NCI-H748 (cell line): ENCODE measurements around the gene SLC25A28.

ENCODE experiments used
- DNase-seq: peaks from one replicate; lab custom pipeline; 2025; ENCODE audit not compliant: unreplicated experiment; lab: John Stamatoyannopoulos, UW

The SLC25A28 gene

DNA sequence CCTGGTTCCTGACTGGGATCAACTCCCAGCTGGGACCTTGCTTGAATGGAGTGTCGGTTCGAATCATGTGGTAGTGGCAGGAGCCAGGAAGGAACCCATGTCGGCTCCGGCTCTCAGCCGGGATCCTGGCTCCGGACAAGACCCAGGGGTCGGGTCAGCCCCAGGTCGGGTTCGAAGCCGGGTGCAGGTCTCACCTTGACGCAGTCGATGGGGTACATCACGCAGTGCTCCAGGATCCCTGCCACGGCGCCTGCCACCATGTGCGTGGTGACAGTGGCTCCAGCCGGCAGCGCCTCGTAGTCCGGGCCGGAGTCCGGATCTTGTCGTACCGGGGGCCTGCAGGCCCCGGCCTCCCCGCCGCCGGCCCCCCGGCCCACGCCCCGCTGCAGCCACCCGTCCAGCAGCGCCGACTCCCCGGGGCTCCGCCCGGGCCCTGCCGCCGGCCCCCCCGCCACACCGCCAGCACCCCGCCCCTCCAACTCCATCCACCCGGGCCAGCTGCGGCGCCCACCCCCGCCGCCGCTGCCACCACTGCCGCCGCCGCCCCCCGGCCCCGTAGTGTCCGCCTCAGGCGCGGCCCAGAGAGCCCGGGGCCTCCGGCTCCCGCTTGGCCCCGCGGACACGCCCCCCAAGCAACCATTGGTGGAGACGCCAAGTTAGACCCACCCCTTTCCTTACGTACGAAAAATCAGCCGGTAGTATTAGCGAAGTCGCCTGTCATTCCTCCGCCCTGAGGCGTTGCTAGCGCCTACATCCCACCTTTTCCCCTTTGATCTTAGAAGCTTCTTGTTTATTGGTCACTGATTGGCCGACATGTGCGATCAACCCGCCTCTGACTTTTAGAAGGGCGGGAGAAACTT lies at the start of gene SLC25A28:
TSS of gene SLC25A28 (minus strand) at position 589 of the 860 bp plus-strand sequence. CDS start at position 485, 104 bp downstream.
- peak; percentile 99 for DNase-seq

DNA sequence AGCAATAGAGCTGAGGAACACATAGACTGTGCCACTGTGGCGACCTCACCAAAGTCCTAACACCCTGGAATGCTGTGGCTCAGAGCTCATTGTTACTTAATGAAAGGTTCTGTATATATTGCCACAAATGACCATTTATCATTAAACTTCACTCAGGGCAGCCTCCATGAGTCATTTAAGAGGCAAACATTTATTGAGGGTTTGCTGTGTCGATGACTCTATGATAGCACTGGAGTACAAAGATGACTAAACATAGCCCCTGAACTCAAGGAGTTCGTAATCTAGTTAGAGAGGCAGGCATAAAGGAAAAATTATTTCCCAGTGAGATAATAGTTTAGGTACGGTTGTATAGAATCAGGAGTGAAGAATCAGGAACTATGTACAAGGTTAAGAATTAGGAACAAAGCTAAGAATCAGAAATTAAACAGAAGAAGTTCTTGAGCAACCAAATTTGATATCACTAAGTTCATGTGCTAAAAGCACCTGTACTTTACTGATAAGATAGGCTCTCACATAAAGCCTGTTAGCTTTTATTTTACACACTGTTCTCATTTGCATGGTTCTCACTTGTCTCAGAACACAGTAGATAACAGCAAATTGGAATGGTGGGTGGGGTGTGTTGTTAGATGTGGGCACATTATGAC lies 47.0 kb upstream of the SLC25A28 start:
- DNase-seq, result no peak

- DNase-seq, result no peak
Measured at GRCh38 chr10:99665304-99665703, 45.1 kb upstream of the SLC25A28 start.

DNA sequence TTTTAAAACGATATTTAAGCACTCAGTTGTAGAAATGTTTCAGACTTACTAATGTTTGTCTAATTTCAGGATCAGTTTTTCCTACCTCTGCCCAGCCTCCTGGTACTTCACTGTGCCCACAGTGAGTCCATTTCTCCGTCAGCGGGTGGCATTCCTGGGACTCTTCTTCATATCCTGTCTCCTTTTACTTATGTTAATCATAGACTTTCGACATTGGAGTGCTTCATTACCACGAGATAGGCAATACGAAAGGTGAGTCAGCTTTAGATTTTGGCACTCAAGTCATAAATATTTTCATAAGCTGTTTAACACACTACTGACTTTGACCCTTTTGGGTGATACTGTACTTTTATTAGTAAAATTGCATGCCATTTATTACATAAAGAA lies 41.1 kb upstream of the SLC25A28 start:
- DNase-seq, result no peak

DNA sequence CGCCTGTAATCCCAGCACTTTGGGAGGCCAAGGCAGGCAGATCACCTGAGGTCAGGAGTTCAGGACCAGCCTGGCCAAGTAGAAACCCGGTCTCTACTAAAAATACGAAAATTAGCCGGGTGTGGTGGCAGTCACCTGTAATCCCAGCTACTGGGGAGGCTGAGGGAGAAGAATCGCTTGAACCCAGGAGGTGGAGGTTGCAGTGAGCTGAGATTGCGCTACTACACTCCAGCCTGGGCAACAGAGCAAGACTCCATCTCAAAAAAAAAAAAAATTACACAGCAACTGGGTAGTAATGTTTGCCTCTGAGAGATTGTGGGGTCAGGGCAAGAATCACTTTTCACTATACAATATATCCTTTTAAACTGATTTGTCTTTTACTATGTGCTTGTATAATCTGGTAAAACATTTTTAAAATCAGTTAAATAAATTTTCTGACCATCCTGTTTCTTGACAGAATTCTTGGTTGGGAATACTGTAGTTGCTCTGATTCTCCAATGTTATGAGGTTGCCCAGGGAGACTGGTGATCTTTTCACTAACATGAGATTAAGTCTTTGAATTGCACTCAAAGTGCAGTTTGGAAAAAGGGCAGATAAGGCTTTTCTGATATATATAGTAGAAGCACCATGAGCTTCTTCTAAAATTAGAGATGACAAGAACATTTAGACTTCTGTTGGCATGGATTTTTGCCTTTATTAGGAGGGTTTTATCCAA lies 40.6 kb upstream of the SLC25A28 start:
- DNase-seq, result no peak

DNA sequence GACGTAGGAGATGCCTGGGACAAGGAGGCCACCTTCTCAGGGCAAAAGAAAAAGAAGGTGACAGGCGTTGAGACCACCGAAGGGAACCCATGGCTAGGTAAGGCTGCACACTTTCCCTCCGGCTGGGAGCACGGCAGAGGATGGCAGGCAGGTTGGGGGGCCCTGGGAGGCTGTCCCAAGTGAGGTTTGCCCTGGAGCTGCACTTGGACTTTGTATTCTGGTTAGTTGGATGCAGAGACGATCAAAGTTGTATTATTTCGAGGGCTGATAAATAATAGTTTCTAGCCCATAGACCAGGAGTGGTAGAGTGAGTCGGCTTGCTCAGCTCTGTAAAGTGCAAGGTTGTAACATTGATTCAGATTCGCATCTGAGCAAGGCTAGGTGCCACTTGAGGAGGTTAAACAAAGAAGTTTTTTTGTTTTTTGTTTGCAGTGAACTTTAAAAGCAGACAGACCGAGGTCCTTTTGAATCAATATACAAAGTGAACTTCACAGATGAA lies 39.7 kb upstream of the SLC25A28 start:
- DNase-seq, result peak; percentile 10

- DNase-seq, result peak; percentile 95
Measured at GRCh38 chr10:99659031-99659867, 39.0 kb upstream of the SLC25A28 start, which contains the start of gene ENTPD7. Gene ENTPD7 (plus strand): TSS chr10:99659509. CDS start chr10:99659957, 448 bp downstream.

DNA sequence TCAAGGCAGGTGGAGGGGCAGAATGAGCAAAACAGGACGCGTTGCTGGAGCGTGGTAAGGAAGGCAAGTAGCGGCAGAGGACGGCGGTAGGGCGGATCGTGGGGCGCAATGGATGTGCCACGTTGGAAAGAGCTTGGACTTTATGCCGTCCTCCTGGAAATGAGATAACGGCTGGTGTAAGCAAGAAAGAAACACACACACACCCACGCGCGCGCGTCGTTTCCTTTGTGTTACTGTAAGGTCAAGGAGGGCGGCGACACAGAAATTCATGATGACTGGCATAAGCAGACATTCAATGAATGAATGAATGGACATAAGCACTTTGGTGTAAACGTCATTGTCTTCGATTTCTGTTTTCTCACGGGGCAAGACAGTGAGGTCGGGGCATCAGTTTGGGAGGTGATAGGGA lies 38.4 kb upstream of the SLC25A28 start:
- DNase-seq, result peak; percentile 17

GRCh38 chr10:99656199-99657064 lies 36.2 kb upstream of the SLC25A28 start:
- no peak for DNase-seq

DNA sequence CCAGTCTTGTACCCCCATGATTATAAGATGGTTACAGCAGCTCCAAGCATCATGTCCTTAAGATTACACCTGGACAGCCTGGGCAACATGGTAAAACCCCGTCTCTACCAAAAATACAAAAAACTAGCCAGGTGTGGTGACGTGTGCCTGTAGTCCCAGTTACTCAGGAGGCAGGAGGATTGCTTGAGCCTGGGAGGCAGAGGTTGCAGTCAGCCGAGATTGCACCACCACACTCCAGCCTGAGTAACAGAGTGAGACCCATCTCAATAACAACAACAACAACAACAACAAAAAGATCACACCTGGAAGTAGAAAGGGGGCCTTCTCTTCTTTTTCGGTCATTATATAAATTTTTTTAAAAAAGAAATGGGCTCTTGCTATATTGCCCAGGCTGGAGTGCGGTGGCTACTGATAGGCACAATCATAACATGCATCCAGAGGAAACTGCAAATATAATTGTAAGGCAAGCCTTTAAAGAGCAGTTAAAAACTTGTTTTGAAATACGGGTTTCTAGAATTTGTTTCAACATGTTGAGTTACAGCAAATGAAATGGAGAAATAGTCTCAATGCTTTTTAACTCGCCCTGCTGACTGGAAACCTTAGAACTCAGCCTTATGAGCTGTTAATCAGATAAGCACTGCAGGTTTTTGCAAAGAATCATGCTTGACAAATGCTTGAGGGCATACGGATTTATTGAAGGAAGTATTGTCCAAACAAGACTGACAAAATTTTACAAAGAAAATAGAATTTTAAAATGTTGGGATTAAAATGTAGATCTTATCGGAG lies 34.3 kb upstream of the SLC25A28 start:
- DNase-seq, result no peak

DNA sequence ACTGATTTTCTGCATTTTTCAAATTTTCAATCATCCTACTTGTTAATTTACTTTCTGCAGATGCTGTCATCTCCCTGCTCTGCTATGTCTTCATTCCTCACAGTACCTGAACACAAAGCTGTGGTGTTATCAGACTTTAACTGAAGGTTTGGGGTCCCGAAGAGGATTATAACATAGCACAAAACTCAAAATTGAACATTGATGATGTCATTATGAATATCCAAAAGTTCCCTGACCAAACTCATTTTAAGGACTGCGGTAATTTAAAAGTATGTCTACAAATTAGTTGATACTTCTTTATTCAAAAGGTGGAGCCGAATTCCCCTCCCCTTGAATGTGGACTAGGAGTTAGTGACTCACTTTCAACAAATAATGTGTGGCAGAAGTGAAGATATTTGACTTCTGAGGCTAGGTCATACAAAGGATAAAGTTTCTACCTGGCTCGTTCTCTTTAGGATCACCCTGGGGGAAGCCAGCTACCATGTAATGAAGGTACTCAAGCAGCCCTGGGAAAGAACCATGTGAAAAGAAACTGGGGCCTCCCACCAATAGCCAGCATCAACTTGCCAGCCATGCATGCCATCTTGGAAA lies 32.7 kb upstream of the SLC25A28 start:
- no peak for DNase-seq

DNA sequence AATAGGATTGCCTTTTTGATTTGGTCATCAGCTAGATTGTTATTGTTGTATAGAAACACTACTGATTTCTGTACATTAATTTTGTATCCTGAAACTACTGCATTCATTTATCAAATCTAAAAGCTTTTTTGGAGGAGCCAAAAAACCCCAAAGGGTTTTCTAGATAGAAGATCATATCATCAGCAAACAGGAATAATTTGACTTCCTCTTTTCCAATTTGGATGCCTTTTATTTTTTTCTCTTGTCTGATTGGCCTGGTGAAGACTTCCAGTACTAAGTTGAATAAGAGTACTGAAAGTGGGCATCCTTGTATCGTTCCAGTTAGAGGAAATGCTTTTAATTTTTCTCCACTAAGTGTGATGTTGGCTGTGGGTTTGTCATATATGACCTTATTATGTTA lies 28.5 kb upstream of the SLC25A28 start:
- no peak for DNase-seq

DNA sequence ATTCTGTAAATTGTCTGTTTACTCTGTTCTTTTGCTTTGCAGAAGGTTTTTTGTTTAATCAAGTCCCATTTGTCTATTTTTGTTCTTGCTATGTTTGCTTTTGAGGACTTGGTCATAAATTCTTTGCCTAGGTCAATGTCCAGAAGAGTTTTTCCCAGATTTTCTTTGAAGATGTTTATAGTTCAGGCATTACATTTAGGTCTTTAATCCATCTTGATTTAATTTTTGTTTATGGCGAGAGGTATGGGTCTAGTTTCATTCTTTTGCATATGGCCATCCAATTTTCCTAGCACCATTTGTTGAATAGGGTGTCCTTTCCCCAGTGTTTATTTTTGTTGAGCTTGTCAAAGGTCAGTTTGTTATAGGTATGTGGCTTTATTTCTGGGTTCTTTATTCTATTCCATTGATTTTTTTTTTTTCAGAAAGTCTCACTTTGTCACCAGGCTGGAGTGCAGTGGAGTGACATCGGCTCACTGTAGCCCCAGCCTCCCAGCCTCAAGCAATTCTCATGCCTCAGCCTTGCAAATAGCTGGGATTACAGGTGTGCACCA lies 27.4 kb upstream of the SLC25A28 start:
- DNase-seq, result no peak

DNA sequence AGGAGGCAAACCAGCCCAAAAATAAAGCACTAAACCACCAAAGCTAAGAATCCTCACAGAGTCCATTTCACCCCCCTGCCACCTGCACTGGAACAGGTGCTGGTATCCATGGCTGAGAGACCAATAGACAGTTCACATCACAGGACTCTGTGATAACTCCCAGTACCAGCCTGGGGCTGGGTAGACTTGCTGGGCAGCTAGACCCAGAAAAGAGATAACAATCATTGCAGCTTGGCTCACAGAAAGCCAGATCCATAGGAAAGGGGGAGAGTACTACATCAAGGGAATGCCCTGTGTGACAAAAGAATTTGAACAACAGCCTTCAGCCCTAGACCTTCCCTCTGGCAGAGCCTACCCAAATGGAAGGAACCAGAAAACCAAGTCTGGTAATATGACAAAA lies 13.6 kb upstream of the SLC25A28 start:
- DNase-seq, result no peak

DNA sequence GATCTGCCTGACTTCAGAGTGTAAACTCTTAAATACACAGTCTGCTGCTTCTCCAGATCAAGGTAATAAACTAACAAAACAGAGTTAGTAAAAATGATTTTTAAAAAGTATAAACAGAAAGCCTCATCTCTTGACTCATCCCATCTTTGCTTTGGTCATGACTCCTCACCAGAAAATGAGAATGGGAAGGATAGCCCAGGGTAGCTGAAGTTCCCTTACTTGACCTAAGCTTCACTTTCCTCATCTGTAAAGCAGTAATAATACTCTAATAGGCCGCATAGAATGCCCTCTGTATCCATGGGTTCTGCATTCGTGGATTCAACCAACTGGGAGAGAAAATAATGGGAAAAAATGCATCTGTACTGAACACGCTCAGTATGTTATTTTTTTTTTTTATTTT lies 11.3 kb upstream of the SLC25A28 start:
- no peak for DNase-seq

- DNase-seq, result no peak
Measured at GRCh38 chr10:99630991-99631390, 10.8 kb upstream of the SLC25A28 start.

GRCh38 chr10:99630433-99630832 lies 10.2 kb upstream of the SLC25A28 start:
- no peak for DNase-seq

DNA sequence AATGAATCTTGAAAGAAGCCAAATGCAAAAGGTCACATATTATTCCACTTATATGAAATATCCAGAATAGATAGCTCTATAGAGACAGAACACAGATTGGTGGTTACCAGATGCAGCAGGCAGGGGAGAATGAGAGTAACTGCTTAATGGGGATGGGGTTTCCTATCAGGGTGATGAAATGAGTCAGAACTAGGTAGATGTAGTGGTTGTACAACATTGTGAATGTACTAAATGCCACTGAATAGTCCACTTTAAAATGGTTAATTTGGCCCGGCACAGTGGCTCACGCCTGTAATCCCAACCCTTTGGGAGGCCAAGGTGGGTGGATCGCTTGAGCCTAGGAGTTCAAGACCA lies 9.4 kb upstream of the SLC25A28 start:
- no peak for DNase-seq
